Rectal smooth muscle tissue (tissue), 1 donor: ENCODE data around the gene MACROD2.

ENCODE experiments used
- H3K27ac ChIP-seq: one replicate; pipeline ENCODE4 v1.7.0; 2013; ENCODE audit warnings: low read depth, low read length, inconsistent platforms
- H3K27me3 ChIP-seq: one replicate; pipeline ENCODE4 v1.7.0; 2013; ENCODE audit warnings: low read length; ENCODE audit not compliant: control insufficient read depth, insufficient read depth
- H3K36me3 ChIP-seq: one replicate; pipeline ENCODE4 v1.7.0; 2013; ENCODE audit warnings: low read length; ENCODE audit not compliant: control insufficient read depth, insufficient read depth
- H3K4me1 ChIP-seq: one replicate; pipeline ENCODE4 v1.7.0; 2013; ENCODE audit warnings: low read length; ENCODE audit not compliant: control insufficient read depth, insufficient read depth
- H3K4me3 ChIP-seq: one replicate; pipeline ENCODE4 v1.7.0; 2013; ENCODE audit warnings: low read length
- H3K9ac ChIP-seq: one replicate; pipeline ENCODE4 v1.7.0; 2013; ENCODE audit warnings: low read length

Gene MACROD2

GRCh38 chr20:15882553-15882952 is 1887.2 kb downstream of the MACROD2 start:
- H3K36me3 ChIP-seq: no peaks in the 10 kb centered on the region
- H3K9ac ChIP-seq: no peak overlapping the region
- no peaks in the 10 kb centered on the region for H3K4me1 ChIP-seq
- no peak overlapping the region for H3K4me3 ChIP-seq
- H3K27me3 ChIP-seq: no peaks in the 10 kb centered on the region
- no peak overlapping the region for H3K27ac ChIP-seq

DNA sequence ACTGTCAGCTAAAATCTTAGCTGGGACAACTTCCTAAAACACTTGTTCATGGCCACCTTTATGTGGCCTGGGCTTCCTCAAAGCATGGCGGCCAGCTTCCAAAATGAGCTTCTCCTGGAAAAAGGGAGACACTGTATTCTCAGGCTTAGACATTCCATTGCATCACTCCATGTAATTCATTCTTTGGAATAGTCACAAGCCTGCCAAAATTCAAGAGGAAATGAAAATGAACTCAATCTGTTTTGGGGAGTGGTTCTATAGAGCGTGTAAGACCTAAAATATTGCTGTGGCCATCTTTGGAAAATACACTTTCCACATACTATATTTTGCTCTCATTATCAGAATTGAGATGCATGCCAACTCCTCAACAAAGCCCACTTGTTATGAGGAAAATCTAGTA is 1890.9 kb downstream of the MACROD2 start:
- H3K36me3 ChIP-seq: no peaks in the 10 kb centered on the region
- H3K4me1 ChIP-seq: no peaks in the 10 kb centered on the region
- H3K9ac ChIP-seq: no peak overlapping the region
- H3K27ac ChIP-seq: no peak overlapping the region
- H3K27me3 ChIP-seq: no peaks in the 10 kb centered on the region
- no peak overlapping the region for H3K4me3 ChIP-seq

GRCh38 chr20:15887387-15887786 is 1892.1 kb downstream of the MACROD2 start:
- no peaks in the 10 kb centered on the region for H3K36me3 ChIP-seq
- no peak overlapping the region for H3K9ac ChIP-seq
- no peaks in the 10 kb centered on the region for H3K4me1 ChIP-seq
- no peaks in the 10 kb centered on the region for H3K27me3 ChIP-seq
- H3K4me3 ChIP-seq: no peak overlapping the region
- H3K27ac ChIP-seq: no peak overlapping the region

DNA sequence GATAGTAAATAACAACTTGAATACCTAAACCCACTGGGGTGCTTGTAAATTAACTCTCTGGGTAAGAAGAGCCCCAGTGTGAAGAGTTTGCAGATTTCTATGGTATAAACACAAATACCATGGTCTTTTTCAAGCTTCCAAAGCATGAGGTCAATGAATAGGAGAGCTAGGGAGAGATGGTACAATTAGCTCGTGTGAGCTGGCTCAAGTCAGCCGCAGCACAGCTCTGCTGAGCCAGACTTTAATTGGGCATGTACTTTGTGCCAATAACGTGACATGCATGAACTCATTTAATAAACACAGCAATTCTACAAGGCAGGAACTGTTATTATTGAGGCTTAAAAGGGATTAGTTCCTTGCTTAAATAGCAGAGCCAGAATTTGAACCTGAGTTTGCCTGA is 1893.7 kb downstream of the MACROD2 start:
- no peak overlapping the region for H3K9ac ChIP-seq
- H3K27ac ChIP-seq: no peak overlapping the region
- H3K4me1 ChIP-seq: no peaks in the 10 kb centered on the region
- H3K27me3 ChIP-seq: no peaks in the 10 kb centered on the region
- H3K36me3 ChIP-seq: no peaks in the 10 kb centered on the region
- H3K4me3 ChIP-seq: no peak overlapping the region

- Histone ChIP-seq H3K4me1 (no peaks in the 10 kb centered on the region), H3K4me3 (no peak overlapping the region), H3K9ac (no peak overlapping the region), H3K27me3 (no peaks in the 10 kb centered on the region), H3K36me3 (no peaks in the 10 kb centered on the region), H3K27ac (no peak overlapping the region)
These were observed 1894.4 kb downstream of the MACROD2 start for GRCh38 chr20:15889514-15890256.

- Histone ChIP-seq H3K4me3 (no peak overlapping the region), H3K27me3 (no peaks in the 10 kb centered on the region), H3K27ac (no peak overlapping the region), H3K9ac (no peak overlapping the region), H3K36me3 (no peaks in the 10 kb centered on the region), H3K4me1 (no peaks in the 10 kb centered on the region)
These were observed 1895.2 kb downstream of the MACROD2 start for GRCh38 chr20:15890407-15890982.

DNA sequence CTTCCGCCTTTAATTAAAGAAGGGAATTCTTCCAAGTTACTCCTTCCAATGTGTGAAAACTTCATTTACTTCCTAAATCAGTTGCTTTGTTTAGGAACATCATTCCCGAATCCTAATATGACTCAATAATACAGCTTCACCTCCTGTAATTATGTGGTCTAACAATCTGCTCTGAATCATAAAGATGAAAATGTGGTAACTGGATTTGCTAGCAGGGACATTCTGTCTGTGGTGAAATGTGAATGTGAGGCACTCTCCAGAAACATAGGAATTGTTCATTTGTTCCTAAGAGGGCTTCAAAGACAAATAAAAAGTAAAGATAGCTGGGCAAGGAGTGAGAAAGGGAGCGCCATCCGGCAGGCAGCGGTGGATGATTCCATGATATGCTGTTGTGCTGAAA is 1899.8 kb downstream of the MACROD2 start:
- no peak overlapping the region for H3K9ac ChIP-seq
- H3K27ac ChIP-seq: no peak overlapping the region
- H3K4me1 ChIP-seq: no peaks in the 10 kb centered on the region
- H3K36me3 ChIP-seq: no peaks in the 10 kb centered on the region
- H3K4me3 ChIP-seq: no peak overlapping the region
- H3K27me3 ChIP-seq: no peaks in the 10 kb centered on the region

DNA sequence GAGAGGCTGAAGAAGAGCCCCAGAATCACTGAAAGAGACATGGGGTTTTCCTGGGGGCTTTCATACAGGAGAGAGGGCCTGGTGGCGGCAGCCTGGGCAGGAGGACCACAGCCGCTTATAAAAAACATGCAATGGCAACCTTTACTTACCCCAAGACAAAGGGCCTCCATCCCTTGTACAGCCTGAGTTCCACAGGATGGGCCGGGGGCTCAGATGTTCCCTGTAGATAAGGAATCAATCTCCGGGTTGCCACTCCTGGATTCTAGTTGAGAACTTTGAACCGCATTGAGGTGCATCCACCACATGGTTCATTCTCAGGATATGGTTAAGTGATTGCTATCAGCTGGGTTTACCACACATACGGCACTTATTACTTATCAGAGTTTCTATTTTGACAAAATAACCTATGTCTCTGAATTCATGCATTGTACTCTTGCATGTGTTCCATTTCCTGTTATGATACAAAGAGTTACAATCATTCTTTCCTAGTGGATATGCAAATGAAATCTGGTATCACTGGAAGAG is 1900.3 kb downstream of the MACROD2 start:
- H3K27me3 ChIP-seq: no peaks in the 10 kb centered on the region
- no peaks in the 10 kb centered on the region for H3K4me1 ChIP-seq
- no peak overlapping the region for H3K9ac ChIP-seq
- H3K27ac ChIP-seq: no peak overlapping the region
- no peak overlapping the region for H3K4me3 ChIP-seq
- H3K36me3 ChIP-seq: no peaks in the 10 kb centered on the region

GRCh38 chr20:15899967-15900366 is 1904.7 kb downstream of the MACROD2 start:
- no peak overlapping the region for H3K9ac ChIP-seq
- H3K27ac ChIP-seq: no peak overlapping the region
- no peaks in the 10 kb centered on the region for H3K36me3 ChIP-seq
- H3K4me1 ChIP-seq: no peaks in the 10 kb centered on the region
- H3K27me3 ChIP-seq: no peaks in the 10 kb centered on the region
- H3K4me3 ChIP-seq: no peak overlapping the region

GRCh38 chr20:15900443-15900842 is 1905.1 kb downstream of the MACROD2 start:
- Histone ChIP-seq H3K27ac (no peak overlapping the region), H3K36me3 (no peaks in the 10 kb centered on the region), H3K27me3 (no peaks in the 10 kb centered on the region), H3K4me3 (no peak overlapping the region), H3K9ac (no peak overlapping the region), H3K4me1 (no peaks in the 10 kb centered on the region)

GRCh38 chr20:15902493-15902892 is 1907.2 kb downstream of the MACROD2 start:
- no peaks in the 10 kb centered on the region for H3K4me1 ChIP-seq
- no peak overlapping the region for H3K27ac ChIP-seq
- no peak overlapping the region for H3K4me3 ChIP-seq
- H3K36me3 ChIP-seq: no peaks in the 10 kb centered on the region
- no peak overlapping the region for H3K9ac ChIP-seq
- no peaks in the 10 kb centered on the region for H3K27me3 ChIP-seq

- Histone ChIP-seq H3K4me3 (no peak overlapping the region), H3K36me3 (no peaks in the 10 kb centered on the region), H3K9ac (no peak overlapping the region), H3K27me3 (no peaks in the 10 kb centered on the region), H3K4me1 (peaks cover 3% of the 10 kb centered on the region), H3K27ac (no peak overlapping the region)
These were observed 1910.3 kb downstream of the MACROD2 start for GRCh38 chr20:15905661-15906060.

DNA sequence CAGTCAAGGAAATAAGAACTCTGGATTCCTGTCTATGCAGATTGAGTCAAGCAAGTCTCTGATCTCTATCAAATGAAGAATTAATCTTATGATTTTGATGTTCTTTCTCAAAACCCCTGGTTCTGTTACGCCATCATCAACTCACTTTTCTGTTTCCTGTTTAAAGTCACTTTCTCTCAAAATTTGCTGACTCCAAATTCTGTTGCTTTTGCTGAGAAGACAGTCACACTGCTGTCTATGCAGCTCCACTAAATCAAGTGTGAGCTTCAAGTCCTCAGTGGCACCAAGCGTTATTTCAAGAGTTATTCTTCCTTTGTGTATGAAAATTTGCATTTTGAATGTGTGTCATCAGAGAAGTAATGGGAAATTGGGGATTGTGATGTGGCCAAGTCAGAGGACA is 1914.7 kb downstream of the MACROD2 start:
- Histone ChIP-seq H3K4me3 (no peak overlapping the region), H3K9ac (no peak overlapping the region), H3K27me3 (no peaks in the 10 kb centered on the region), H3K36me3 (no peaks in the 10 kb centered on the region), H3K4me1 (peaks cover 14% of the 10 kb centered on the region), H3K27ac (no peak overlapping the region)
